ENCODE results near the gene IL22RA2.

DNA sequence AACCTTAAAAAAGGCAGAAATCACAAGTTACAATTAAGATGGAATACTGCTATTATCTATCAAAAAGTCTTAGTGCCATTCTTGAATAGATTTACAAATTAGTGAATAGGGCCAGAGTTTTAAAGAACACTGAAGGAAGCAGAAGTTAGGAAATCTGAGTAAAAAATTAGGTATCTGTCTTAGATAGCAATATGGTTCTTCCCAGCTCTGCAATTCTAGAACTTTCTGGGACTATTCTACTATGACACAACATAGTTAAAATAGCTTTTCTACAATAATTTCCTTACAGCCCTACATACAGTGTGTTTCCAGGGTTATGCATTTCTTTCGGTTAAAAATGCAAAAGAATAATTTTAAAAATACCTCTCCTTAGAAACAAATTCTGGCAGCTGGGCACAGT is 27.6 kb upstream of the IL22RA2 start:
- TF ChIP-seq EZH2 (IDR thresholded peaks at IDR 0.05; ENCODE audit: borderline replicate concordance, low read depth, low read length, severe bottlenecking): no peak
- TF ChIP-seq CTCF (IDR thresholded peaks at IDR 0.05; ENCODE audit: borderline replicate concordance, extremely low read depth, low read length, poor library complexity, severe bottlenecking): no peak
